HT-29 (cell line): Measurements from ENCODE around the gene ATP6V0A1. TPM values are rescaled to one million over a fixed set of nuclear protein-coding genes. Genes with fewer than 3 reads are reported as not detected.
"Not testable (repeated sequence)": the region's sequence is repeated elsewhere in the genome, so short reads cannot be mapped to it uniquely, and the experiment has no call there.

Source experiments
- DNase-seq: peaks from one replicate; pipeline ENCODE4 v3.0.0-alpha.2; 2015; ENCODE audit warnings: low spot score
- total RNA-seq: library from RNA; depleted of rRNA; stranded (reverse); fragments of >200 nt; shearing (Covaris generic); gene quantifications from 2 replicates; pipeline ENCODE4 v1.2.3, GENCODE V29; 2014; rRNA removed

ATP6V0A1 gene
- total RNA-seq = 35.0 and 38.4 TPM in 2 replicates

GRCh38 chr17:42458497-42459255 is at the start of gene ATP6V0A1:
Gene ATP6V0A1, plus strand, starts transcription at chr17:42458878. Its CDS starts 2,017 bp downstream, at chr17:42460895.
- peak; percentile 78 for DNase-seq

DNA sequence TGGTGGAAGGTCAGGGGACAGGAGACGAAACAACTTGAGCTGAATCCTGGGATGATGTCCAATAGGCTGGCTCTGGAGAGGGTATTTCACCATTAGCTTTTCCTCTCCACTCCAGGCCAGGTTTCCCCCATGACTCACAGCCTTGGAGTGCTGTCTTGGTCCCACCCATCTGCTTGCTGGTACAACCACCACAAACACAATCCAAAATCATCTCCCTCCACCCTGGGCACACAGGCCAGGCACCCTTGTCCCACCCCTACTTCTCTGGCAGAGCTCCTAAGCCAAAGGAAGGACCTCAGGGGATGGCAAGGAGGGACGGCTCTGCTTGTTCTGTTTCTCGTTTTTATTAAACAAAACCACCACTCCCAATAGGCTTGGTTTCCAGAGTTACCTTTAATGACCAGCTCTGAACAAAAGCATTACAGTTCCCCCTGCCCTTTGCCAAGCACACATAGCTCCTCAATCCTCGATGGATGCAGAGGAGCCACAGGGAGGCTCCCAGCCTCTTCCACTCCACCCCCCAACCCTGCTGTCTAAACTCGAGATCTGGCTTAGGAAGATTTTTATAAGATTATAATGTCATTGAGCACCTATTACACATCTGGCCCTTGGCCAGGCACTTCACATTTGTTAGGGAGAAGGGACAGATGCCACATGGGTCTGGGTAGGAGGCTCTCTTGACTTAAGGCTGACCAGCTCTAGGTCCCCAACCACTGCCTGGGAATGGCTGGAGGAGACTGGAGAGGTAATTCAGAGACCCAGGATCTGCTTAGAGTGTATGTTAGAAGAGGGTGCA is 49.0 kb upstream of the ATP6V0A1 start:
- DNase-seq = peak; percentile 84

DNA sequence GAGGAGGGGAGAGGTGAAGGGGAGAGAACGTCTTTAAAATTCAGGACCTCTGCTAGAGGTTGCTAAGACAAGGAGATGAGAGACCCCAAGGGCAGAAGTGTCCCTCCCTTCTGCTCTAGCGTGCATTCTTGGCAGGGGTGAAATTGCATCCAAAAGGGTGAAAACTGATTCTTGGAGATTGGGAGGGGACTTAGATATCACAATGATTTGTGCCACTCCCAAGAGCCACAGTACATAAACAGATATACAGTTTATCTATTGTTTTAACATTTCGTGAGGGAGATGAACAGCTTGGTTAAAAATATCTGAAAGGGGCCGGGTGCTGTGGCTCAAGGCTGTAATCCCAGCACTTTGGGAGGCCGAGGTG is 48.4 kb upstream of the ATP6V0A1 start:
- DNase-seq = no peak

DNA sequence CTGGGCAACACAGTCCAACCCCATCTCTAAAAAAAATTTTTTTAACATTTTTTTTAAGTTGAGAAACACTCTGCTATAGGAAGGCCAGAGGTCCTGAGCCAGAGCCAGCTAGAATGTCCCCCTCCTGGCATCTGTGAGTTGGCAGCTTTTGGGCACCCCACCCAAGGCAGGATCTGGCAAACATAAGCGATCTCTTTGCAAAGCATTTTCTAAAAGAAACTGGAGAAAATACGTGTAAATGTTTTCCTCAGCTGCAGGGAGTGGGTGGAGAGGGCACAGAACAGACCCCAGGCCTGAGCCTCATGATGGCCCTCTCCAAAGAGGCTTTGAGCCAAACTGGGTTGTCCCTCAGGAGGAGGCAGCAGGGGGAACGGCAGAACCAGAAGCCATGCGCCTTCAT is 47.3 kb upstream of the ATP6V0A1 start:
- no peak for DNase-seq

DNA sequence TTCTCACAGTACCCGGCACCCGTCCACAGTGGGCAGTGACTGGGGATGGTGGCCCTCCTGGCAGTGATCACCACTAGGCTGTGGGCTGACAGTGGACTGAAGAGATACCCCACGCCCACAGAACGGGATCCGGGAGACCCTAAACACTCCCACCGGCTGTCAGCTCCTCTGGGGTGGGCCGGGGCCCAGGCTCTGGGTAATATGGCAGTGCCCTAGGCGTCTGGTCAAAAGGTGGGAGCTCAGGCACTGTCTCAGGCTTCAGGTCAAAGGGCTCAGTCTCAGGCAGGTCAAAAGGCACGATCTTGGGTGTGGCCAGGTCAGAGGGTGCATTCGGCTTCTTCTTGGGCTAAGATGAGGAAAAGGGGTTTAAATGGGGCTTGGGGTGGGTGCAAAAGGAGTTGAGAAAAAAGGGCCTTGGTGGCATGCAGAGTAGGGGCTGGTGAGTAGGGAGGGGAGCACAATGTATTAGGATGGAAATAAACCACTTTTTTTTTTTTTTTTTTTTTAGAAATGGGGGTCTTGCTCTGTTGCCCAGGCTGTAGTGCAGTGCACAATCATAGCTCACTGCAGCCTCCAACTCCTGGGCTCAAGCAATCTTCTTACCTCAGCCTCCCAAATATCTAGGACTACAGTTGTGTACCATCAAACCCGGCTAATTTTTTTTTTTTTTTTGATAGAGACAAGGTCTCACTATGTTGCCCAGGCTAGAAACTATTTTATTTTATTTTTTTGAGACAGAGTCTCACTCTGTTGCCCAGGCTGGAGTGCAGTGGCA is 46.6 kb upstream of the ATP6V0A1 start:
- DNase-seq = no peak

DNA sequence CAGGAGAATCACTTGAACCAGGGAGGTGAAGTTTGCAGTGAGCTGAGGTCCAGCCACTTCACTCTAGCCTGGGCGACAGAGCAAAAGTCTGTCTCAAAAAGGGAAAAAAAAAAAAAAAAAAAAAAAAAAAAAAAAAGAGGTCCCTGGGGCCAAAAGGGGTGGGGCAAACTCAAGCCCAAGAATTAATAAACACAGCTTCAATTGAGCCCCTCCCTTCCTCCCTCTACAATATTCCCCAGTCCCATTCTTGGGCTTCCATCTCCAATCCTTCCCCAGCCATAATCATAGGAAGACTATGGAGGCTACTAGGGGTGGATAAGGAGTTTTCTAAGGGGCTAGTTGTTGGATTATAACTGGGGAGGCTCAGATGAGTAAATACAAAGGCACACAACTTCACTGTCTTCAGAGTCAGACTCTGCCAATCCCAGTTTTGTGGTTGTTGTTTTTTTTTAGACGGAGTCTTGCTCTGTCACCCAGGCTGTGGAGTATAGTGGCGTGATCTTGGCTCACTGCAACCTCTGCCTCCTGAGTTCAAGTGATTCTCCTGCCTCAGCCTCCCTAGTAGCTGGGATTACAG is 45.1 kb upstream of the ATP6V0A1 start:
- no peak for DNase-seq

DNA sequence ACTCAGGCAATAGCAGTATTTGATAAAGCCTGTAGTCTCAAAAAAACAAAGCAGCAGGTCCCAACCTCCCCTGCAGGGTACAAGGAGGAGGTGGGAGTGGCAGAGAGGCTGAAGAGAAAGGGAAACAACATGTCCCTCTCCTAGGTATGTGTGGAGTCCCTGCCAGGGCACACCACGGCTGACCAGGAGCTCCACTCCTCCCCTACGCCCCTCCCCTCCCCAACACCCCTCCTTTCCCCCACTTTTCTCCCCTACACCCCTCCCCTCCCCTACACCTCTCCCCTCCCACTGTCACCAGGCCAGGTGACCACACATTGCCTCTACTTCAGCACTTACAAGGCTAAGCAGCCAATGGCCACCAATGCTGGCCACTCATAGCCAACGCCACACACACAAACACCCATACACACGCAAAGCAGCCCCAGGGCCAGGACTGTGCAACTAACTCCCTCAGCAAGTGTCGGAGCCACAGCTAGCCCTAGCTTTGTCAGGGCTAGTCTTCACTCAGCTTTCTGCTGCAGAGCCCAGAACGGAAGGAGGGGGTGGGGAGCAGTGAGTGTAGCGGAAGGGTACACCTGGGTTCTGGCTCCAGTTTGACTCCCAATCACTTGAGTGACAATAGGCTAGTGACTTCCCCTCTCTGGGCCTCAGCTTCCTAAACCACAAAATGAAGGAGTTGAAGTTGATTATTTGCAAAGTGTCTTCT is 43.8 kb upstream of the ATP6V0A1 start:
- no peak for DNase-seq

- DNase-seq = not testable (repeated sequence)
Measured at GRCh38 chr17:42417981-42418380, 40.7 kb upstream of the ATP6V0A1 start.

DNA sequence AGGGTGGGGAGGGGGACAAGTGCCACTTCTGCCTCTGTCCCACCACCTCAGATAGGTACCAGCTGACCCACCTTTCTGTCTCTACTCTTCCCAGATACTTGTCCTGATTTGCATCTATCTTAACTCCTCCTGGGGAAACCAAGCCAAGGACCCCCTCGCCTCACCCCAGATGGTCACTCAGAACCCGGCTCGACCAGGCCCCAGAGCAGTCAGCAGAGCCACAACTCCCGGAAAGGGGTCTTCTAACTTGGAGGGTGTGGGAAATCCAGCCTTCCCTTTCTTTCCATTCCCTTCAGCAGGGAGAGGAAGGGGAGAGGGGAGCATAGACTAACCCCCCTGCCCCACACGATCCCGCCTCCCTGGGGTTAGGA is 37.6 kb upstream of the ATP6V0A1 start:
- no peak for DNase-seq

DNA sequence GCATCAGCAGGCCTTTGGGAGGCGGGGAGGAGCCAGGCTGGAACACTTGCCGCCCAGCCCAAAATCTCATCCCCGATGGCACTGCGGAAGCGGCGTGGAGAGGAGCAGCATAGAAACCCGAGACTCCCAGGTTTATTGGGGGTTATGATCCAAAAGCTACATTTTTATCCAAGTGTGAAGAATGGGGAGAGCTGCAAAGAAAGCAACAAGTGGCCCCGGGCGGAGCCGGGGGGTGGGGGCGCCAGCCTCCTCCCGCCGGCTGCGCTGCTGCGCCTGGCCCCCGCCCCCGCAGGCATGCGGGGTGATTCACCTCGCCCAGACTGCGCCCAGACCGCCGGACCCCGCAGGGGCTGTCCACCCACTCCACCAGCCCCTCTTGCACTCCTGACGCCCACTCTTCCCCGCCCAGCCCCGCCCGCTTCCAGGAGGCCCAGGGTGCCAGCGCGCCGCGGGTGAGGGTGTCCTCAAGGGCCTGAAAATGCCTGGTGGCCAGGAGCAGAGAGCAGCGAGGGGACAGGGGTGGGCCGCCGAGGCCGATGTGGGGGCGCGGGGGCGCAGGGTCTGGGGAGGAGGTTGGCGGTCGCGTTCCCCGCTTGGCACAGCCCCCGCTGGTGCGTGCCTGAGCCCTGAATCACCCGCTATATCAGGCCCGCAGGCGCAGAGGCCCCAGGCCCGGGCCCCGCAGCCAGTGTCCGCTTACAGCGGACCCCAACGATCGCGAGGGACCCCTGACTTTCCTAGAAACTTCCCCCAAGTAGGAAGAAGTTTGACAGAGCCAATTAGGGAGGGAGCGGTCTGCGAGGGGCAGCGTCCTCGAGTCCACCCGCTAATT is 37.0 kb upstream of the ATP6V0A1 start:
- DNase-seq = no peak

- peak; percentile 65 for DNase-seq
Measured at GRCh38 chr17:42422412-42422957, 36.2 kb upstream of the ATP6V0A1 start.

DNA sequence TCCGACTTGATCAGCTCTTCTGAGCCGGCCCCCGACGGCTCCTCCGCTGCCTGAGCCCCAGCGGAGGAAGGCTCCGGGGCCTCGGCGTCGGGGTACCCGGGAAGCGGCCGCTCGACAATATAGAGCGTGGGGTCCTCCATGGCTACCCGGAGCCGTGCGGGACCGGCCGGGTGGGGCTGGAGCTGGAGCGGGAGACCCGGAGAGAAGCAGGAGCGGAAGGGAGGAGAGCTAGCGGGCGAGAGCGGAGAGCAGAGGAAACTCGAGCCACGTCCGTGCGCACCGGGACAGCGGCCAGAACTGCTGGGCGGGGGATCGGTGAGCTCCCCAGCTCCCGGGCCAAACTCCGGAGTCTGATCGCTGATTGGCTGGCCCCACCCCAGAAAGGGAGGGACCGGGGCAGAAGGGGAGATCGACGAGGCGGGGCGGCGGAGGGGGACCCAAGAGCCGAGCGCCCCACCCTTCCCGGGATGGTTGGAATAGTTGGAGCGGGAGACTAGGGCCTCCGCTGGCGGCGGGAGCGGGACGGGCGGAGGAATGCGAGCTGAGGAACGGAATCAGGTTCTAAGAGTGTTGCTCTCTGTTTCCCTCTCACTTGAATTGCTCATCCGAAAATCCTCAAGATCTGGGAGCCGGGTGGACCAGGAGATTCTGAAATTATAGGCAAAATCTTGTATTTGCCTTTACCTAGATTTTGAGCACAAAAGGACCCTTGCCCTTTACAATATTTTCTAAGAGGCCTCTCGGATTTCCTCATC is 35.5 kb upstream of the ATP6V0A1 start, which contains the start of gene CAVIN1:
Gene CAVIN1, minus strand, starts transcription at position 299 of the 755 bp plus-strand sequence. Its CDS starts 159 bp downstream, at position 140.
- DNase-seq = peak; percentile 77

- no peak for DNase-seq
Measured at GRCh38 chr17:42423766-42424165, 34.9 kb upstream of the ATP6V0A1 start.

- DNase-seq = no peak
Measured at GRCh38 chr17:42424991-42425610, 33.6 kb upstream of the ATP6V0A1 start.

- peak; percentile 79 for DNase-seq
Measured at GRCh38 chr17:42428141-42428944, 30.3 kb upstream of the ATP6V0A1 start.

DNA sequence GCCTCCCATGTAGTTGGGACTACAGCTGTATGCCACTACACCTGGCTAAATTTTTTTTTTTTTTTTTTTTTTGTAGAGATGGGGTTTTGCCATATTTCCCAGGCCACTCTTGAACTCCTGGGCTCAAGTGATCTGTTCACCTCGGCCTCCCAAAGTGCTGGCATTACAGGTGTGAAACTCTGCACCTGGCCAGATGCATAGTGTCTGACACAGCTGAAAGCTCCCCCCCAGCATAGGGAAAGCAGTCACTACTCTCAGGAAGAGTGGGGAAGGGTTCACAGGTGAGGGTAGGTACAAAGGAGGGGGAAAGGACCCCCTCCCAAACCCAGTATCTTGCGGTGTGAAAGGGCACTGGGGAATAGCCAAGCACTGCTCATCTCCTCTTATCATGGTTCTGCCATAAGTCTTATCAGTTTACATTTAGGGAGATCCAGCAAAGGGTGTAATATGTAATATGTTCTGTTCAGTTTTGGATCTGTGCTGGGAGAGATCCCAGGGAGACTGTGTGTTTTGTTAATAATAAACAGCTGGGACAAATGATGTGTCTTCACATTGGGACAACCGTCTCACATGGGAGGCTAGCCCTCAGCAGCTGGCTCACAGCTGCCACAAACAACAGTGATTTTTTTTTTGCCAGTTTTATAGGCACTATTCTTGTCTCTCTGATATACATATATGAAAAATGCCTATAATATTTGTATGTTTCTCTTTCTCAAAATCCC is 28.8 kb upstream of the ATP6V0A1 start:
- no peak for DNase-seq

- no peak for DNase-seq
Measured at GRCh38 chr17:42431758-42432161, 26.9 kb upstream of the ATP6V0A1 start.
